ENCODE data around the gene GCH1. TPM values are rescaled to one million over a fixed set of nuclear protein-coding genes. Genes with fewer than 3 reads are reported as not detected.
A peak's percentile ranks its signal among the peaks of the same experiment; 100 is the strongest.
"Not testable (repeated sequence)": the region's sequence is repeated elsewhere in the genome, so short reads cannot be mapped to it uniquely, and the experiment has no call there.

Gene GCH1
- total RNA-seq, 1 donor from 2014 or later, result 15.0 TPM

- peak overlapping the region; percentile 40 for H3K4me3 ChIP-seq (ENCODE audit: low read depth, low read length)
- no peak for TF ChIP-seq CTCF (conservative IDR thresholded peaks at IDR 0.05; ENCODE audit: low read depth, low read length)
- DNase-seq (ENCODE audit: low read depth), result no peak
These were observed 20.7 kb downstream of the GCH1 start for GRCh38 chr14:54881761-54882401.

- H3K4me3 ChIP-seq (ENCODE audit: low read depth, low read length), result peak overlapping the region; percentile 40
- TF ChIP-seq CTCF (conservative IDR thresholded peaks at IDR 0.05; ENCODE audit: low read depth, low read length), result no peak
- DNase-seq (ENCODE audit: low read depth), result no peak
These were observed 21.3 kb downstream of the GCH1 start for GRCh38 chr14:54881235-54881760.

GRCh38 chr14:54877703-54878021, 25.0 kb downstream of the GCH1 start:
- no peak for TF ChIP-seq CTCF (conservative IDR thresholded peaks at IDR 0.05; ENCODE audit: low read depth, low read length)
- no peak for DNase-seq (ENCODE audit: low read depth)
- no peak overlapping the region for H3K4me3 ChIP-seq (ENCODE audit: low read depth, low read length)

- DNase-seq (ENCODE audit: low read depth), result no peak
- no peak for TF ChIP-seq CTCF (conservative IDR thresholded peaks at IDR 0.05; ENCODE audit: low read depth, low read length)
- no peak overlapping the region for H3K4me3 ChIP-seq (ENCODE audit: low read depth, low read length)
These were observed 25.5 kb downstream of the GCH1 start for GRCh38 chr14:54877015-54877702.

GRCh38 chr14:54875648-54876047, 27.0 kb downstream of the GCH1 start:
- DNase-seq (ENCODE audit: low read depth), result not testable (repeated sequence)

GRCh38 chr14:54870154-54871090, 32.2 kb downstream of the GCH1 start:
- DNase-seq (ENCODE audit: low read depth), result not testable (repeated sequence)
- H3K4me3 ChIP-seq (ENCODE audit: low read depth, low read length), result peak overlapping the region; percentile 68

More at GRCh38 chr14:54875648-54876047, 27.0 kb downstream of the GCH1 start:
- not testable (repeated sequence) for H3K4me3 ChIP-seq (ENCODE audit: low read depth, low read length)

GRCh38 chr14:54867011-54867410, 35.6 kb downstream of the GCH1 start:
- H3K4me3 ChIP-seq (ENCODE audit: low read depth, low read length), result no peak overlapping the region
- no peak for DNase-seq (ENCODE audit: low read depth)
- TF ChIP-seq CTCF (conservative IDR thresholded peaks at IDR 0.05; ENCODE audit: low read depth, low read length), result no peak
